ENCODE measurements around the gene SEC24C. TPM values are rescaled to one million over a fixed set of nuclear protein-coding genes. Genes with fewer than 3 reads are reported as not detected.

SEC24C gene
- total RNA-seq, 1 donor from 2014 or later = 96.5 TPM

GRCh38 chr10:73798087-73798486, 53.9 kb downstream of the SEC24C start:
- Mint-ChIP-seq H3K9me3 (ENCODE audit: low read depth) (no peaks in the 10 kb centered on the region), H3K27me3 (no peaks in the 10 kb centered on the region), H3K4me1 (ENCODE audit: low read depth) (no peaks in the 10 kb centered on the region), H3K27ac (no peak overlapping the region), H3K4me3 (ENCODE audit: low read depth) (no peak overlapping the region), H3K36me3 (ENCODE audit: insufficient read depth) (peaks cover 13% of the 10 kb centered on the region)
- no peak for DNase-seq (ENCODE audit: low spot score, unreplicated experiment)
- TF ChIP-seq CTCF (IDR thresholded peaks at IDR 0.05; ENCODE audit: unreplicated experiment) = no peak

GRCh38 chr10:73798927-73799560, 54.9 kb downstream of the SEC24C start:
- TF ChIP-seq CTCF (IDR thresholded peaks at IDR 0.05; ENCODE audit: unreplicated experiment) = no peak
- Mint-ChIP-seq H3K27me3 (no peaks in the 10 kb centered on the region), H3K27ac (no peak overlapping the region), H3K4me3 (ENCODE audit: low read depth) (no peak overlapping the region), H3K4me1 (ENCODE audit: low read depth) (no peaks in the 10 kb centered on the region), H3K36me3 (ENCODE audit: insufficient read depth) (peaks cover 10% of the 10 kb centered on the region), H3K9me3 (ENCODE audit: low read depth) (no peaks in the 10 kb centered on the region)
- no peak for DNase-seq (ENCODE audit: low spot score, unreplicated experiment)

GRCh38 chr10:73799899-73800559, 55.9 kb downstream of the SEC24C start:
- H3K27ac Mint-ChIP-seq = no peak overlapping the region
- H3K4me1 Mint-ChIP-seq (ENCODE audit: low read depth) = no peaks in the 10 kb centered on the region
- H3K9me3 Mint-ChIP-seq (ENCODE audit: low read depth) = no peaks in the 10 kb centered on the region
- no peak overlapping the region for H3K4me3 Mint-ChIP-seq (ENCODE audit: low read depth)
- TF ChIP-seq CTCF (IDR thresholded peaks at IDR 0.05; ENCODE audit: unreplicated experiment) = no peak
- H3K27me3 Mint-ChIP-seq = no peaks in the 10 kb centered on the region
- DNase-seq (ENCODE audit: low spot score, unreplicated experiment) = no peak
- H3K36me3 Mint-ChIP-seq (ENCODE audit: insufficient read depth) = peaks cover 8% of the 10 kb centered on the region

- Mint-ChIP-seq H3K4me1 (ENCODE audit: low read depth) (no peaks in the 10 kb centered on the region), H3K4me3 (ENCODE audit: low read depth) (no peak overlapping the region), H3K9me3 (ENCODE audit: low read depth) (no peaks in the 10 kb centered on the region), H3K27ac (no peak overlapping the region), H3K27me3 (no peaks in the 10 kb centered on the region), H3K36me3 (ENCODE audit: insufficient read depth) (peaks cover 9% of the 10 kb centered on the region)
- DNase-seq (ENCODE audit: low spot score, unreplicated experiment) = no peak
- no peak for TF ChIP-seq CTCF (IDR thresholded peaks at IDR 0.05; ENCODE audit: unreplicated experiment)
Measured at GRCh38 chr10:73800560-73801252, 56.5 kb downstream of the SEC24C start.

GRCh38 chr10:73801253-73801590, 57.0 kb downstream of the SEC24C start:
- no peak for TF ChIP-seq CTCF (IDR thresholded peaks at IDR 0.05; ENCODE audit: unreplicated experiment)
- Mint-ChIP-seq H3K36me3 (ENCODE audit: insufficient read depth) (peaks cover 13% of the 10 kb centered on the region), H3K27ac (no peak overlapping the region)

More at GRCh38 chr10:73801253-73801590, 57.0 kb downstream of the SEC24C start:
- no peaks in the 10 kb centered on the region for H3K4me1 Mint-ChIP-seq (ENCODE audit: low read depth)
- DNase-seq (ENCODE audit: low spot score, unreplicated experiment) = no peak
- H3K4me3 Mint-ChIP-seq (ENCODE audit: low read depth) = no peak overlapping the region
- no peaks in the 10 kb centered on the region for H3K9me3 Mint-ChIP-seq (ENCODE audit: low read depth)
- no peaks in the 10 kb centered on the region for H3K27me3 Mint-ChIP-seq
